ENCODE results near the gene UGP2. TPM values are rescaled to one million over a fixed set of nuclear protein-coding genes. Genes with fewer than 3 reads are reported as not detected.
A peak's percentile ranks its signal among the peaks of the same experiment; 100 is the strongest.

UGP2 gene
- total RNA-seq, 1 donor from 2014 or later, result 314 TPM

DNA sequence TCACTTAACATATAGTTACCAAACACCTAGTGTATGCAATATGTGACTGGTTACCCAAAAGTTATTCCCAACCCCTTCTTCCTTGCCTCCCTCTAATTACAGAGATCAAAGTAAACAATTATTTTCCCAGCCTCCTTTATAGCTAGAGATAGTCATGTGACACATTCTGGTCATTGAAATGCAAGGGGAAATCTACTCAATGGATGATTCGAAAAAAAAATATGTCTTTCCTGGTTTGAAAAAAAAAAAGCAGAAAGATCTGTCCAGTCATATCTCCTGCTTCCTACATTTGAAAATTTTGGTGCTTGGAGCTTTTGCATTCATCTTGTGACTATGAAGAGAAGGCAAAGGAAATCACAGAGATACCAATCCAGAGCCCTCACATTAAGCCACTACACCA is 27.6 kb upstream of the UGP2 start:
- Mint-ChIP-seq H3K4me1 (ENCODE audit: low read depth, unreplicated experiment) (peaks cover 26% of the 10 kb centered on the region), H3K27ac (ENCODE audit: unreplicated experiment) (peak overlapping the region; percentile 4), H3K36me3 (ENCODE audit: low read depth, unreplicated experiment) (peaks cover 9% of the 10 kb centered on the region), H3K9me3 (ENCODE audit: unreplicated experiment) (no peaks in the 10 kb centered on the region), H3K4me3 (ENCODE audit: unreplicated experiment) (no peak overlapping the region), H3K27me3 (ENCODE audit: low read depth, unreplicated experiment) (no peaks in the 10 kb centered on the region)
- H3K4me1 ChIP-seq (ENCODE audit: insufficient read depth, low read length), result no peaks in the 10 kb centered on the region
- H3K79me2 ChIP-seq (ENCODE audit: insufficient read depth, low read length), result no peaks in the 10 kb centered on the region
- H2AFZ ChIP-seq (ENCODE audit: low read depth, low read length), result no peak overlapping the region
- H3K4me2 ChIP-seq (ENCODE audit: low read length), result peak overlapping the region; percentile 24
- no peaks in the 10 kb centered on the region for H3K36me3 ChIP-seq (ENCODE audit: insufficient read depth, low read length)
- no peak overlapping the region for H3K27ac ChIP-seq (ENCODE audit: low read depth, low read length)
- no peaks in the 10 kb centered on the region for H3K27me3 ChIP-seq (ENCODE audit: insufficient read depth, low read length)
- H3K9me3 ChIP-seq (ENCODE audit: insufficient read depth, low read depth, low read length), result no peaks in the 10 kb centered on the region
- no peak overlapping the region for H3K9ac ChIP-seq (ENCODE audit: low read length)
- FAIRE-seq, result no peak
- no peak for DNase-seq (ENCODE audit: low read depth)
- no peak for TF ChIP-seq EZH2 (IDR thresholded peaks at IDR 0.05; ENCODE audit: insufficient read depth, low read length)
- TF ChIP-seq, protein P1, sequence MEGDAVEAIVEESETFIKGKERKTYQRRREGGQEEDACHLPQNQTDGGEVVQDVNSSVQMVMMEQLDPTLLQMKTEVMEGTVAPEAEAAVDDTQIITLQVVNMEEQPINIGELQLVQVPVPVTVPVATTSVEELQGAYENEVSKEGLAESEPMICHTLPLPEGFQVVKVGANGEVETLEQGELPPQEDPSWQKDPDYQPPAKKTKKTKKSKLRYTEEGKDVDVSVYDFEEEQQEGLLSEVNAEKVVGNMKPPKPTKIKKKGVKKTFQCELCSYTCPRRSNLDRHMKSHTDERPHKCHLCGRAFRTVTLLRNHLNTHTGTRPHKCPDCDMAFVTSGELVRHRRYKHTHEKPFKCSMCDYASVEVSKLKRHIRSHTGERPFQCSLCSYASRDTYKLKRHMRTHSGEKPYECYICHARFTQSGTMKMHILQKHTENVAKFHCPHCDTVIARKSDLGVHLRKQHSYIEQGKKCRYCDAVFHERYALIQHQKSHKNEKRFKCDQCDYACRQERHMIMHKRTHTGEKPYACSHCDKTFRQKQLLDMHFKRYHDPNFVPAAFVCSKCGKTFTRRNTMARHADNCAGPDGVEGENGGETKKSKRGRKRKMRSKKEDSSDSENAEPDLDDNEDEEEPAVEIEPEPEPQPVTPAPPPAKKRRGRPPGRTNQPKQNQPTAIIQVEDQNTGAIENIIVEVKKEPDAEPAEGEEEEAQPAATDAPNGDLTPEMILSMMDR (IDR thresholded peaks at IDR 0.05; ENCODE audit: insufficient read depth, low read depth, low read length), result no peak
- H4K20me1 ChIP-seq (ENCODE audit: insufficient read depth, low read length), result no peaks in the 10 kb centered on the region
- H3K4me3 ChIP-seq (ENCODE audit: insufficient read depth, low read depth, low read length), result no peak overlapping the region

DNA sequence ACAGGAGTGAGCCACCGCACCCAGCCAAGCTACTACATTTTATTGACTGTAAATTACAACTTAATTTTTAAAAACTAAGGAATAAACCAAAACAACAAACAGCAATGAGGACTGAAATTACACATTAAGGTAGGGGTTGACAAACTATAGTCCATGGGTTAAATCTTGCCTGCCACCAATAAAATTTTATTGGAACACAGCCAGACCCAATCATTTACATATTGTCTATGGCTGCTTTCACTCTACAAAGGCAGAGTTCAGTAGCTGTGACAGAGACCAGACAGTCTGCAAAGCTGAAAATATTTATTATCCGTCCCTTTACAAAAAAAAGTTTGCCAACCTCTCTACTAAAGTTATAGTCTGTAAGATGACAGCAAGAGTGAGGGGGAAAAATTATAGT is 24.3 kb upstream of the UGP2 start:
- Mint-ChIP-seq H3K27ac (ENCODE audit: unreplicated experiment) (no peak overlapping the region), H3K4me1 (ENCODE audit: low read depth, unreplicated experiment) (peaks cover 31% of the 10 kb centered on the region), H3K9me3 (ENCODE audit: unreplicated experiment) (no peaks in the 10 kb centered on the region), H3K36me3 (ENCODE audit: low read depth, unreplicated experiment) (peaks cover 3% of the 10 kb centered on the region), H3K27me3 (ENCODE audit: low read depth, unreplicated experiment) (no peaks in the 10 kb centered on the region), H3K4me3 (ENCODE audit: unreplicated experiment) (no peak overlapping the region)
- no peak overlapping the region for H3K4me2 ChIP-seq (ENCODE audit: low read length)
- no peaks in the 10 kb centered on the region for H3K36me3 ChIP-seq (ENCODE audit: insufficient read depth, low read length)
- H3K79me2 ChIP-seq (ENCODE audit: insufficient read depth, low read length), result no peaks in the 10 kb centered on the region
- no peaks in the 10 kb centered on the region for H3K4me1 ChIP-seq (ENCODE audit: insufficient read depth, low read length)
- no peak for DNase-seq (ENCODE audit: low read depth)
- H3K9ac ChIP-seq (ENCODE audit: low read length), result no peak overlapping the region
- FAIRE-seq, result no peak
- H3K9me3 ChIP-seq (ENCODE audit: insufficient read depth, low read depth, low read length), result no peaks in the 10 kb centered on the region
- no peak overlapping the region for H3K4me3 ChIP-seq (ENCODE audit: insufficient read depth, low read depth, low read length)
- H3K27me3 ChIP-seq (ENCODE audit: insufficient read depth, low read length), result no peaks in the 10 kb centered on the region
- H2AFZ ChIP-seq (ENCODE audit: low read depth, low read length), result no peak overlapping the region
- H4K20me1 ChIP-seq (ENCODE audit: insufficient read depth, low read length), result no peaks in the 10 kb centered on the region
- TF ChIP-seq, protein P1 (IDR thresholded peaks at IDR 0.05; ENCODE audit: insufficient read depth, low read depth, low read length), result no peak
- no peak for TF ChIP-seq EZH2 (IDR thresholded peaks at IDR 0.05; ENCODE audit: insufficient read depth, low read length)
- no peak overlapping the region for H3K27ac ChIP-seq (ENCODE audit: low read depth, low read length)

DNA sequence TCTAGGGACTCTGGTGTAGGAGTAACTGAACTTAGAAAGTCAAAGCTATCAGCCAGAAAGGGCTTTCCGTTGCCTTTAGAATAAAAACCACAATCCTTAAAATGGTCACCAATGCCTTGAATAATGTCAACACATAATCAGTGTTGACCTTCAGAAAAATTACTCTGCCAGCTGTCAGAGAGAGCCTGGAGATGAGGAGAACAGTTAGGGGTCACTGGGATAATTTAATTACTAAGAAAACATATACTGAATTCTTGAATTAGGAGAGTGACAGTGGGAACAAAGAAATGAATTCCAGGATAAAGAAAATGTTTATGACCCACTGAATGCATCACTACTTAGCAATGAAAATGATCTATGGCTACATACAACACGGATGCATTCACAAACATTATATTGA is 23.4 kb upstream of the UGP2 start:
- H3K4me3 Mint-ChIP-seq (ENCODE audit: unreplicated experiment), result no peak overlapping the region
- Histone ChIP-seq H3K27ac (ENCODE audit: low read depth, low read length) (no peak overlapping the region), H3K9me3 (ENCODE audit: insufficient read depth, low read depth, low read length) (no peaks in the 10 kb centered on the region), H3K79me2 (ENCODE audit: insufficient read depth, low read length) (no peaks in the 10 kb centered on the region), H4K20me1 (ENCODE audit: insufficient read depth, low read length) (no peaks in the 10 kb centered on the region), H3K4me2 (ENCODE audit: low read length) (no peak overlapping the region), H2AFZ (ENCODE audit: low read depth, low read length) (no peak overlapping the region), H3K4me3 (ENCODE audit: insufficient read depth, low read depth, low read length) (no peak overlapping the region), H3K4me1 (ENCODE audit: insufficient read depth, low read length) (no peaks in the 10 kb centered on the region), H3K27me3 (ENCODE audit: insufficient read depth, low read length) (no peaks in the 10 kb centered on the region), H3K9ac (ENCODE audit: low read length) (no peak overlapping the region), H3K36me3 (ENCODE audit: insufficient read depth, low read length) (no peaks in the 10 kb centered on the region)
- no peaks in the 10 kb centered on the region for H3K9me3 Mint-ChIP-seq (ENCODE audit: unreplicated experiment)
- H3K36me3 Mint-ChIP-seq (ENCODE audit: low read depth, unreplicated experiment), result peaks cover 3% of the 10 kb centered on the region
- no peak for FAIRE-seq
- H3K27ac Mint-ChIP-seq (ENCODE audit: unreplicated experiment), result no peak overlapping the region
- no peak for DNase-seq (ENCODE audit: low read depth)
- H3K4me1 Mint-ChIP-seq (ENCODE audit: low read depth, unreplicated experiment), result peaks cover 31% of the 10 kb centered on the region
- H3K27me3 Mint-ChIP-seq (ENCODE audit: low read depth, unreplicated experiment), result no peaks in the 10 kb centered on the region
- TF ChIP-seq, protein P1 (IDR thresholded peaks at IDR 0.05; ENCODE audit: insufficient read depth, low read depth, low read length), result no peak
- no peak for TF ChIP-seq EZH2 (IDR thresholded peaks at IDR 0.05; ENCODE audit: insufficient read depth, low read length)
